CD14-positive monocyte (primary cell): ENCODE measurements around the gene SMAD3. TPM values are rescaled to one million over a fixed set of nuclear protein-coding genes. Genes with fewer than 3 reads are reported as not detected.

ENCODE experiments used
- DNase-seq, 3 donors: peaks; one replicate each; pipeline ENCODE4 v3.0.0-alpha.2; 2011 to 2022
- H2AFZ ChIP-seq: 2 replicates; pipeline ENCODE4 v1.6.0; 2012; ENCODE audit warnings: mild to moderate bottlenecking, low read depth, low read length, inconsistent platforms; ENCODE audit not compliant: insufficient read depth, poor library complexity, severe bottlenecking
- H3K27ac ChIP-seq, 2 donors: 1 replicate in 1 of 2; 2 replicates in 1 of 2; pipeline ENCODE4 v1.5.1; 2012 to 2013; ENCODE audit warnings: low read length in 2 of 2, control low read depth in 1 of 2, inconsistent platforms in 1 of 2, low read depth in 1 of 2, mild to moderate bottlenecking in 1 of 2
- H3K27me3 ChIP-seq, 2 donors: one replicate each; pipeline versions ENCODE4 v1.6.0 to v1.6.1; 2011 to 2013; ENCODE audit warnings: low read length in 2 of 2; ENCODE audit not compliant: control insufficient read depth in 2 of 2, insufficient read depth in 2 of 2
- H3K36me3 ChIP-seq, 2 donors: replicated peaks in 1 of 2; 1 replicate in 1 of 2; 2 replicates in 1 of 2; pipeline versions ENCODE4 v1.5.1 to v1.6.1; 2012 to 2013; ENCODE audit warnings: low read length in 2 of 2, control low read depth in 1 of 2, inconsistent platforms in 1 of 2, mild to moderate bottlenecking in 1 of 2; ENCODE audit not compliant: insufficient read depth in 2 of 2, control insufficient read depth in 1 of 2
- H3K4me1 ChIP-seq, 2 donors: 1 replicate in 1 of 2; 2 replicates in 1 of 2; pipeline versions ENCODE4 v1.5.1 to v1.6.1; 2012 to 2013; ENCODE audit warnings: low read length in 2 of 2, control low read depth in 1 of 2, inconsistent platforms in 1 of 2, mild to moderate bottlenecking in 1 of 2, moderate library complexity in 1 of 2; ENCODE audit not compliant: insufficient read depth in 2 of 2, control insufficient read depth in 1 of 2
- H3K4me2 ChIP-seq: replicated peaks from 2 replicates; pipeline ENCODE3; 2012; ENCODE audit warnings: low read length, moderate library complexity, mild to moderate bottlenecking; ENCODE audit not compliant: poor library complexity, severe bottlenecking; ENCODE audit errors: extremely low read depth
- H3K4me3 ChIP-seq, 3 experiments: fragments of 200-600 bp in 1 of 3; sonication (generic) in 1 of 3; replicated peaks in 1 of 3; 1 replicate in 2 of 3; 2 replicates in 1 of 3; pipeline ENCODE4 v1.5.1; 2011 to 2013; ENCODE audit warnings: low read length in 3 of 3, mild to moderate bottlenecking in 3 of 3, control low read depth in 2 of 3, low read depth in 2 of 3, inconsistent platforms in 1 of 3, moderate library complexity in 1 of 3
- H3K79me2 ChIP-seq: 2 replicates; pipeline ENCODE4 v1.6.0; 2012; ENCODE audit warnings: mild to moderate bottlenecking, control low read depth, inconsistent platforms, low read length, moderate library complexity; ENCODE audit not compliant: insufficient read depth
- H3K9ac ChIP-seq: 2 replicates; pipeline ENCODE4 v1.6.0; 2017; ENCODE audit warnings: low read length, mild to moderate bottlenecking; ENCODE audit not compliant: insufficient read depth, poor library complexity, severe bottlenecking
- H3K9me3 ChIP-seq, 2 donors: replicated peaks in 1 of 2; 1 replicate in 1 of 2; 2 replicates in 1 of 2; pipeline versions ENCODE4 v1.5.1 to v1.6.1; 2012 to 2013; ENCODE audit warnings: low read length in 2 of 2, control low read depth in 1 of 2; ENCODE audit not compliant: control insufficient read depth in 1 of 2, insufficient read depth in 1 of 2
- H4K20me1 ChIP-seq: 2 replicates; pipeline ENCODE4 v1.6.0; 2012; ENCODE audit warnings: mild to moderate bottlenecking, low read length, control low read depth, moderate library complexity; ENCODE audit not compliant: insufficient read depth
- H3K27ac Mint-ChIP-seq, 7 donors: one replicate each; pipeline ENCODE4 v1.8.0; 2020; ENCODE audit warnings: mild to moderate bottlenecking in 7 of 7, mixed read lengths in 7 of 7, moderate library complexity in 6 of 7, inconsistent platforms in 2 of 7
- H3K27me3 Mint-ChIP-seq, 3 donors: one replicate each; pipeline ENCODE4 v1.8.0; 2021 to 2022; ENCODE audit warnings: low read depth in 3 of 3, mild to moderate bottlenecking in 3 of 3, mixed read lengths in 3 of 3, moderate library complexity in 3 of 3, inconsistent platforms in 1 of 3
- H3K36me3 Mint-ChIP-seq, 2 donors: one replicate each; pipeline ENCODE4 v1.8.0; 2020; ENCODE audit warnings: mixed read lengths in 2 of 2, inconsistent platforms in 1 of 2, mild to moderate bottlenecking in 1 of 2
- H3K4me1 Mint-ChIP-seq: one replicate; pipeline ENCODE4 v1.8.0; 2020; ENCODE audit warnings: mild to moderate bottlenecking, mixed read lengths
- H3K4me3 Mint-ChIP-seq, 2 donors: one replicate each; pipeline ENCODE4 v1.8.0; 2020; ENCODE audit warnings: mild to moderate bottlenecking in 2 of 2, mixed read lengths in 2 of 2, moderate library complexity in 1 of 2
- H3K9me3 Mint-ChIP-seq, 7 donors: one replicate each; pipeline ENCODE4 v1.8.0; 2020 to 2022; ENCODE audit warnings: mixed read lengths in 7 of 7, mild to moderate bottlenecking in 6 of 7, moderate library complexity in 6 of 7, inconsistent platforms in 2 of 7
- CTCF ChIP-seq: fragments of 200-600 bp; IDR thresholded peaks from one replicate; pipeline ENCODE4 v1.8.0; 2022; ENCODE audit warnings: antibody characterized with exemption, mild to moderate bottlenecking
- WGBS: methylation state at CpG from one replicate; pipeline ENCODE4 v1.1.5; 2013; ENCODE audit warnings: missing lambda C conversion rate; ENCODE audit not compliant: insufficient coverage; 5-methylcytosine and 5-hydroxymethylcytosine counted together
- intact Hi-C, 2 donors: fragments of 100-400 bp; cut with micrococcal nuclease; formaldehyde crosslinking; loops; one replicate each; pipeline versions ENCODE4 v1.15.0 to v1.15.1; 2023
- polyA plus RNA-seq, 3 donors: library from polyadenylated mRNA; depleted of rRNA in 1 of 3; unstranded in 2 of 3; stranded (reverse) in 1 of 3; fragments of 300-500 nt in 2 of 3; fragments of >200 nt in 1 of 3; fragmentation: Illumina TruSeq in 2 of 3; gene quantifications; 1 replicate in 2 of 3; 2 replicates in 1 of 3; pipeline ENCODE4 v1.2.3, GENCODE V29; 2012 to 2021

Gene SMAD3
- polyA plus RNA-seq, 3 donors = 4.4 to 41.7 (median 5.4) TPM

GRCh38 chr15:67178569-67179210, 113.3 kb downstream of the SMAD3 start:
- H3K9me3 ChIP-seq = no peaks in the 10 kb centered on the region
- 95% methylated on average over 7 of the region's 11 CpGs for WGBS
- intact Hi-C loops = no loop called here
- H3K4me1 ChIP-seq = peaks cover 42 to 44% of the 10 kb centered on the region in 2 donors
- no peak for DNase-seq
- Mint-ChIP-seq H3K36me3 (peaks cover 63 to 76% of the 10 kb centered on the region in 2 donors), H3K27ac (peak overlapping the region in 1 of 7 donors; percentile 3), H3K4me1 (peaks cover 44% of the 10 kb centered on the region), H3K9me3 (peaks cover 0 to 2% (median 0%) of the 10 kb centered on the region in 7 donors), H3K4me3 (no peak overlapping the region), H3K27me3 (peaks cover 0 to 5% (median 2%) of the 10 kb centered on the region in 3 donors)
- no peaks in the 10 kb centered on the region for H4K20me1 ChIP-seq
- H3K27ac ChIP-seq = peak overlapping the region in 1 of 2 donors; percentile 16
- peaks cover 5% of the 10 kb centered on the region for H3K79me2 ChIP-seq
- peaks cover 24 to 56% of the 10 kb centered on the region in 2 donors for H3K36me3 ChIP-seq
- H3K4me3 ChIP-seq = no peak overlapping the region
- no peak for TF ChIP-seq CTCF
- H3K4me2 ChIP-seq = no peak overlapping the region
- no peak overlapping the region for H3K9ac ChIP-seq
- no peak overlapping the region for H2AFZ ChIP-seq
- H3K27me3 ChIP-seq = no peaks in the 10 kb centered on the region

GRCh38 chr15:67179411-67179995, 114.1 kb downstream of the SMAD3 start:
- peaks cover 29 to 56% of the 10 kb centered on the region in 2 donors for H3K36me3 ChIP-seq
- intact Hi-C loops = no loop called here
- no peaks in the 10 kb centered on the region for H3K9me3 ChIP-seq
- Mint-ChIP-seq H3K27ac (peak overlapping the region in 3 of 7 donors; percentile 20 to 57 (median 56)), H3K9me3 (peaks cover 0 to 2% (median 0%) of the 10 kb centered on the region in 7 donors), H3K4me3 (no peak overlapping the region), H3K27me3 (peaks cover 0 to 5% (median 2%) of the 10 kb centered on the region in 3 donors), H3K4me1 (peaks cover 36% of the 10 kb centered on the region), H3K36me3 (peaks cover 61 to 76% of the 10 kb centered on the region in 2 donors)
- H3K4me2 ChIP-seq = no peak overlapping the region
- no peaks in the 10 kb centered on the region for H4K20me1 ChIP-seq
- no peak for DNase-seq
- peaks cover 36 to 37% of the 10 kb centered on the region in 2 donors for H3K4me1 ChIP-seq
- no peak overlapping the region for H3K4me3 ChIP-seq
- H3K27me3 ChIP-seq = no peaks in the 10 kb centered on the region
- 100% methylated on average over 9 of the region's 9 CpGs for WGBS
- H3K79me2 ChIP-seq = peaks cover 5% of the 10 kb centered on the region
- TF ChIP-seq CTCF = no peak
- no peak overlapping the region for H2AFZ ChIP-seq
- no peak overlapping the region for H3K9ac ChIP-seq
- peak overlapping the region in 1 of 2 donors; percentile 41 for H3K27ac ChIP-seq
